Stimulated activated CD8-positive, alpha-beta memory T cell treated with anti-CD3 and anti-CD28 coated beads, Interleukin-4, amount 100 ng/mL, for 24 hours (primary cell): ENCODE results near the gene RNF145.
"Not testable (repeated sequence)": the region's sequence is repeated elsewhere in the genome, so short reads cannot be mapped to it uniquely, and the experiment has no call there.

Experiments
- DNase-seq: peaks from one replicate; pipeline ENCODE4 v3.0.0-alpha.2; 2020; ENCODE audit warnings: low read depth

RNF145 gene

GRCh38 chr5:159157552-159157951 lies 51.8 kb downstream of the RNF145 start:
- no peak for DNase-seq

GRCh38 chr5:159156426-159157238 lies 52.7 kb downstream of the RNF145 start:
- no peak for DNase-seq

- DNase-seq = no peak
Observed at GRCh38 chr5:159155960-159156359, 53.4 kb downstream of the RNF145 start.

GRCh38 chr5:159152876-159153275 lies 56.5 kb downstream of the RNF145 start:
- DNase-seq = no peak

GRCh38 chr5:159149085-159149484 lies 60.3 kb downstream of the RNF145 start:
- no peak for DNase-seq

GRCh38 chr5:159147976-159148375 lies 61.4 kb downstream of the RNF145 start:
- no peak for DNase-seq

- DNase-seq = no peak
Observed at GRCh38 chr5:159146839-159147238, 62.5 kb downstream of the RNF145 start.

GRCh38 chr5:159145160-159145559 lies 64.2 kb downstream of the RNF145 start:
- DNase-seq = not testable (repeated sequence)

- DNase-seq = no peak
Observed at GRCh38 chr5:159139802-159140201, 69.6 kb downstream of the RNF145 start.

- DNase-seq = no peak
Observed at GRCh38 chr5:159135896-159136531, 73.3 kb downstream of the RNF145 start.

- no peak for DNase-seq
Observed at GRCh38 chr5:159133041-159133741, 76.2 kb downstream of the RNF145 start.

GRCh38 chr5:159132429-159133040 lies 76.8 kb downstream of the RNF145 start:
- DNase-seq = no peak

GRCh38 chr5:159131951-159132350 lies 77.4 kb downstream of the RNF145 start:
- DNase-seq = no peak

GRCh38 chr5:159130871-159131270 lies 78.5 kb downstream of the RNF145 start:
- DNase-seq = no peak

GRCh38 chr5:159128070-159128541 lies 81.2 kb downstream of the RNF145 start:
- no peak for DNase-seq

- DNase-seq = no peak
Observed at GRCh38 chr5:159123700-159124099, 85.7 kb downstream of the RNF145 start.

GRCh38 chr5:159123189-159123588 lies 86.2 kb downstream of the RNF145 start:
- no peak for DNase-seq

- DNase-seq = no peak
Observed at GRCh38 chr5:159121061-159121460, 88.3 kb downstream of the RNF145 start.

GRCh38 chr5:159120446-159120845 lies 88.9 kb downstream of the RNF145 start:
- DNase-seq = no peak

- not testable (repeated sequence) for DNase-seq
Observed at GRCh38 chr5:159119842-159120241, 89.5 kb downstream of the RNF145 start.

GRCh38 chr5:159118958-159119659 lies 90.2 kb downstream of the RNF145 start:
- not testable (repeated sequence) for DNase-seq

- no peak for DNase-seq
Observed at GRCh38 chr5:159113405-159113804, 95.9 kb downstream of the RNF145 start.
